GM10266 (cell line): ENCODE results near the gene CFAP65.

Source experiments
- DNase-seq: peaks from one replicate; pipeline ENCODE4 v3.0.0; 2012; ENCODE audit errors: extremely low spot score
- CTCF ChIP-seq: IDR thresholded peaks from 2 replicates; pipeline ENCODE4 v1.5.1; 2012; ENCODE audit warnings: mild to moderate bottlenecking, low read depth; ENCODE audit not compliant: control insufficient read depth, insufficient read depth; ENCODE audit errors: missing control alignments

Gene CFAP65

GRCh38 chr2:219084791-219085190, 43.5 kb upstream of the CFAP65 start:
- no peak for DNase-seq
- TF ChIP-seq CTCF: no peak

- TF ChIP-seq CTCF: no peak
- DNase-seq: no peak
These were observed 41.1 kb upstream of the CFAP65 start for GRCh38 chr2:219082332-219082958.

GRCh38 chr2:219081701-219082331, 40.5 kb upstream of the CFAP65 start:
- no peak for TF ChIP-seq CTCF
- peak; percentile 9 for DNase-seq

DNA sequence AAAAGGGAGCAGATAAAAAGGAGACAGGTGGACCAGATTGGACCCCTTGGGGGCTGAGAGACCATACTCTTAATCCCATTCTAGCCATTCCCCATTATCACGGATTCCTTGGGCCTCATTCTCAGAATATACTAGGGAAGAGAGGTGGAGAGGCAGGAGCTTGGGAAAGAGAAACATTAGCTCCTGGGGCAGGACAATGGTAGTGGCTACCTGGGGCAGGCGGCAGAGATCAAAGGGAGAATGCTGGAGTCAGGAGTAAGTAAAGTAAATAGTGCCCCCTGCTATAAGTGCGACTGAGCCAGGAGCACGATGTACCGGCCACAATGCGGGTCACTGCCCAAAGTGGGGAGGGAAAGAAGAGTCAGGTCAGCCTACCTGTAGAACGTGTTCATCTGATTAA, 39.8 kb upstream of the CFAP65 start:
- no peak for TF ChIP-seq CTCF
- no peak for DNase-seq

GRCh38 chr2:219079417-219079816, 38.1 kb upstream of the CFAP65 start:
- DNase-seq: no peak
- no peak for TF ChIP-seq CTCF

DNA sequence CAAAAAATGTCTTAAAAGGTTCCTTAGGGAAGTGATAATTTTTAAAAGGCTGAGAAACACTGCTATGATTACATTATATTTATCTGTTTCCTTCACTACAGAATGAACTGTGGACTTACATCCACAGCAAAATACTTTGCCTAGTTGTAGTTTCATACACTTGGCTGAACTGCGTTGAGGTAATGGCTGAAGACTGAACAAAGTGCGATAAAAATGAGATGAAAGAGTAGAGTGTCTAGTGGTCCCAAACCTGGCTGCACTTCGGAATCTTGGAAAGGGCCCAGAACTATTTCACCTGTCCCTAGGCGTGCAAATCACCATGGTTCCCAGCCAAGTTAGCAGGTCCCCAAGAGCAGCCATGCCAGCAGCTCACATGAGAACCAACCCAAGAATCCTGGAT, 37.6 kb upstream of the CFAP65 start:
- DNase-seq: no peak

More for the DNA sequence above, 37.6 kb upstream of the CFAP65 start:
- no peak for TF ChIP-seq CTCF
